ENCODE measurements around the gene CRYBG2. TPM values are rescaled to one million over a fixed set of nuclear protein-coding genes. Genes with fewer than 3 reads are reported as not detected.

The CRYBG2 gene
- total and polyA plus RNA-seq, 7 donors, result 0.01 to 2.9 (median 0.56) TPM; not detected in 4

GRCh38 chr1:26372039-26372438, 18.1 kb upstream of the CRYBG2 start:
- no peaks in the 10 kb centered on the region for H3K4me1 ChIP-seq
- DNase-seq, result no peak
- H3K27ac ChIP-seq, result no peak overlapping the region
- ATAC-seq, result no peak
- intact Hi-C loops (cut with DNase I), result no loop called here
- H3K36me3 ChIP-seq (ENCODE audit: insufficient read depth in 1 of 2, low read depth in 1 of 2), result no peaks in the 10 kb centered on the region
- WGBS, 3 donors, result 79 to 85% (median 83%) methylated on average over 5 of the region's 5 CpGs
- no peaks in the 10 kb centered on the region for H3K9me3 ChIP-seq
- peaks cover 0 to 9% (median 5%) of the 10 kb centered on the region in 3 donors for H3K27me3 ChIP-seq (ENCODE audit: insufficient read depth in 3 of 3, low read length in 2 of 3)
- H3K4me3 ChIP-seq, result no peak overlapping the region
- no peak for TF ChIP-seq CTCF (IDR thresholded peaks at IDR 0.05)

- H3K27ac ChIP-seq, result no peak overlapping the region
- H3K4me1 ChIP-seq, result no peaks in the 10 kb centered on the region
- intact Hi-C loops (cut with DNase I), result no loop called here
- ATAC-seq (no peak), DNase-seq (no peak)
- no peaks in the 10 kb centered on the region for H3K9me3 ChIP-seq
- no peak for TF ChIP-seq CTCF (IDR thresholded peaks at IDR 0.05)
- H3K4me3 ChIP-seq, result no peak overlapping the region
- H3K27me3 ChIP-seq (ENCODE audit: insufficient read depth in 3 of 3, low read length in 2 of 3), result peaks cover 0 to 9% (median 5%) of the 10 kb centered on the region in 3 donors
- 43 to 52% (median 49%) methylated on average over 6 of the region's 6 CpGs for WGBS, 3 donors
- no peaks in the 10 kb centered on the region for H3K36me3 ChIP-seq (ENCODE audit: insufficient read depth in 1 of 2, low read depth in 1 of 2)
Measured at GRCh38 chr1:26370591-26371382, 16.9 kb upstream of the CRYBG2 start.

GRCh38 chr1:26368486-26368885, 14.6 kb upstream of the CRYBG2 start:
- H3K4me3 ChIP-seq, result no peak overlapping the region
- WGBS, 3 donors, result 90 to 91% (median 91%) methylated on average over 3 of the region's 3 CpGs
- H3K27me3 ChIP-seq (ENCODE audit: insufficient read depth in 3 of 3, low read length in 2 of 3), result peaks cover 0 to 18% (median 4%) of the 10 kb centered on the region in 3 donors
- intact Hi-C loops (cut with DNase I), result no loop called here
- TF ChIP-seq CTCF (IDR thresholded peaks at IDR 0.05), result no peak
- DNase-seq, result no peak
- H3K4me1 ChIP-seq, result no peaks in the 10 kb centered on the region
- ATAC-seq, result no peak
- no peaks in the 10 kb centered on the region for H3K36me3 ChIP-seq (ENCODE audit: insufficient read depth in 1 of 2, low read depth in 1 of 2)
- H3K9me3 ChIP-seq, result no peaks in the 10 kb centered on the region
- no peak overlapping the region for H3K27ac ChIP-seq

GRCh38 chr1:26368006-26368405, 14.1 kb upstream of the CRYBG2 start:
- DNase-seq, result no peak
- no peak for ATAC-seq
- WGBS, 3 donors, result 61 to 68% (median 62%) methylated on average over 4 of the region's 4 CpGs
- no peak for TF ChIP-seq CTCF (IDR thresholded peaks at IDR 0.05)
- no peak overlapping the region for H3K27ac ChIP-seq
- H3K4me3 ChIP-seq, result no peak overlapping the region
- H3K36me3 ChIP-seq (ENCODE audit: insufficient read depth in 1 of 2, low read depth in 1 of 2), result no peaks in the 10 kb centered on the region
- H3K4me1 ChIP-seq, result no peaks in the 10 kb centered on the region
- intact Hi-C loops (cut with DNase I), result no loop called here
- H3K9me3 ChIP-seq, result no peaks in the 10 kb centered on the region
- peaks cover 0 to 18% (median 4%) of the 10 kb centered on the region in 3 donors for H3K27me3 ChIP-seq (ENCODE audit: insufficient read depth in 3 of 3, low read length in 2 of 3)
